Myocyte (in vitro differentiated cells): Measurements from ENCODE around the gene DOK1. TPM values are rescaled to one million over a fixed set of nuclear protein-coding genes. Genes with fewer than 3 reads are reported as not detected.
A peak's percentile ranks its signal among the peaks of the same experiment; 100 is the strongest.

Experiments
- DNase-seq: peaks from one replicate; pipeline ENCODE4 v3.0.0-alpha.2; 2012; ENCODE audit warnings: low read depth
- polyA plus RNA-seq: library from polyadenylated mRNA; unstranded; fragments of >200 nt; gene quantifications from one replicate; pipeline ENCODE4 v1.2.1, GENCODE V29; 2012; ENCODE audit warnings: missing spikeins
- total RNA-seq: library from RNA; depleted of rRNA; stranded (reverse); fragments of >200 nt; gene quantifications from 2 replicates; pipeline ENCODE4 v1.2.3, GENCODE V29; 2014

The DOK1 gene
- 9.5 and 10.5 TPM in 2 replicates for total RNA-seq
- 25.2 TPM for polyA plus RNA-seq

- DNase-seq: peak; percentile 88
Measured at GRCh38 chr2:74553892-74554819, at the start of gene DOK1, which contains the start of gene LOXL3. Gene DOK1, plus strand, starts transcription at chr2:74554720. Its CDS starts 35 bp downstream, at chr2:74554755. Gene LOXL3, minus strand, starts transcription at chr2:74553942. Its CDS starts 1,308 bp downstream, at chr2:74552634.

DNA sequence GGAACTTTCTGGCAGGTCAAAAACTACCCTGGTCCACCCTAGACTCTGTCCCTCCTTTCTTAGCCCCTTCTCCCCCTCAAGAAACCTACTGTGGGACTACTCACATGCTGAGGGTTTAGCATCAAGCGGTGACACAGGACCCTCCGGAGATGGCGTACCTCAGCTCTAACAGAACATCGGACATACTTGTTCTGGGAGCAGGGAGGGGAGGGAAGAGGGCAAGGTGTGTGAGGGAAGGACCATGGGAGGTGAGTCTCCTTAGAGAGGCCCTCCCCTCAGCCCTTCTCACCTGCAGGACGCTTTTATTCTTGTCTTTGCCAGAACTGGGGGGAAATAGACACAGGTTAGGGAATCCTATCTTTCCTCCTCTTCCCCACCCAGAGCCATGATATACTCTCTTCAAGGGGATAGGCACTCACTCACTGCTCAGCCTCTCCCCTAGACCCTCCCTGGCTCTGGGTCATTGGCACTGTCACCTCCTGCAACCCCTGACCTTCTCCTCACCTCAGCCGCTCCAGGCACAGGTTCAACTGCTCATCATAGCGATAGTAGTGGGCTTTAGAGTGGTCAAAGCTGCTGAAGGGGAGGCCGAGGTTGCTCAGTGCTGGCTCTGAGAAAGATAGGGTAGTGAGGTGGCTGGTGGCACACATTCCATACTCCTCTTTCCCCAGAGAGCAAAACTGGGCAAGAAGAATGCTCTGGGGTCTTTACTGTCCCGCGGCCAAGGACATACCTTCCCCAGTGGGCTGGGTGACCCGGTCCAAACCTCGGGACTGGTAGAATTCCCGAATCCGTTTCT lies 48.9 kb upstream of the DOK1 start:
- DNase-seq: no peak

DNA sequence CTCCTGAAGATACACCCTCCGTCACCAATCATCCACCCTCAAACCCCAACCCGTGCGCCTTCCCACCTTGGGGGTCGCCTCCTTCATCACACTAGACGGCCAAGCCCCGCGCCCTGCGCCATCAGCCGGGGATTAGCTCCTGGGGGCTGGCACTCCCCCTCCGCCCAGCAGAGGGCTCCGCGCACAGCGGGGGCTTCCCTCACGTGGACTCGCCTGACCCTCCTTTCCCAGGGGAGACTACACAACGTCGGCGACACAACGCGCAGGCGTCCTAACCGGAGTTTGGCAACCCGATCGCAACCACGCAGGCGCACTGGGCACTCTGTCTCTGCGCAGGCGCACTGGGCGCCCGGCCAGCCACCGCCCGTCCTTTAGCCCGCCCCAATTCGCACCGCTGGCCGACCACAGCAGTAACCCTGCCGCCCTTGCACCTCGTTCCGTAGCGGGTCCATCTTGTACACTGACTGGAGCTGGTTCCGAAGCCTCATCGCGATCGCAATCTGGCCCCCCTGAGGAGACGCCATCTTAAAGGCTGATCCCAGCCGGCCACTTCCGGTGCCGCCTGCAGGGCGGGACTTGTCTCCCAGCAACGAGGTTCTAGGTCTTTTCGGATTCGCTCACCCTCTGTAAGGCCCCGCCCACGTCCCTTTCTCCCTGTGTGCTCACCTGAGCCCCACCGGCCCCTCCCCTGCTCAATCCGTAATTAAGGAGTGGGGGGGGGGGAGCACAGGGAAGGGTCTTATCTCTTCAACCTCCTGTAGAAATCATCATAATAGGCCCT lies 47.2 kb upstream of the DOK1 start, which contains the start of gene PCGF1:
TSS of gene PCGF1 (minus strand) at position 551 of the 781 bp plus-strand sequence. CDS start at position 524, 27 bp downstream.
- peak; percentile 99 for DNase-seq

DNA sequence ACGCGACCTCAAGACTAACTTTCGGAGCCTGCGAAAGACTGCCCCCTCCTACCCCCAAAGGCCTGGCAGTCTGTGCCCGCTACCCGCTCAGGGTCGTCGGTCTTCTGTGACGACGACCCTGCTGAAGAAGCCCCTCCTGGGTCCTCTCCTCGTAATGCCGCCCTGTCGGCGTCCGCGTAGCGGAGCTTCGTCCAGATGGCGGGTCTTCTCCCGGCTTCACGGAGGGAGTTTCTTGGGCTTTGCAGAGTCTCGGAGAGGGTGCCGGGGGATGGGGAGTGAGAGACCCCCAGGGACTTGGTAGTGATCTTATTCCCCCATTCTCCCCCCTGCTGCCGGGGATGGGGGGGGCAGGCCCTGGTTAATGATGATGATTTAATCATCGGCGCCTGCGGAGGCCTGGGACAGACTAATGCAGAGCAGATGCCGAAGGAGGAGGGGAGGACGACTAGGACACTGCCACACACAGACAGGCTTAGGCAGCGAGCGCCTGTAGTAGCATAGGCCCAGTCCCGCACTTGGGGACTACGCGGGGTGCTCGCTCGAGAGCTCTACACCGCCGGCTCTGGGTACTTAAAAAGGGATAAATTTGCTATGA lies 46.5 kb upstream of the DOK1 start:
- no peak for DNase-seq

- DNase-seq: no peak
Measured at GRCh38 chr2:74510272-74510671, 44.2 kb upstream of the DOK1 start.

GRCh38 chr2:74511104-74511989 lies 43.2 kb upstream of the DOK1 start:
- DNase-seq: peak; percentile 43

DNA sequence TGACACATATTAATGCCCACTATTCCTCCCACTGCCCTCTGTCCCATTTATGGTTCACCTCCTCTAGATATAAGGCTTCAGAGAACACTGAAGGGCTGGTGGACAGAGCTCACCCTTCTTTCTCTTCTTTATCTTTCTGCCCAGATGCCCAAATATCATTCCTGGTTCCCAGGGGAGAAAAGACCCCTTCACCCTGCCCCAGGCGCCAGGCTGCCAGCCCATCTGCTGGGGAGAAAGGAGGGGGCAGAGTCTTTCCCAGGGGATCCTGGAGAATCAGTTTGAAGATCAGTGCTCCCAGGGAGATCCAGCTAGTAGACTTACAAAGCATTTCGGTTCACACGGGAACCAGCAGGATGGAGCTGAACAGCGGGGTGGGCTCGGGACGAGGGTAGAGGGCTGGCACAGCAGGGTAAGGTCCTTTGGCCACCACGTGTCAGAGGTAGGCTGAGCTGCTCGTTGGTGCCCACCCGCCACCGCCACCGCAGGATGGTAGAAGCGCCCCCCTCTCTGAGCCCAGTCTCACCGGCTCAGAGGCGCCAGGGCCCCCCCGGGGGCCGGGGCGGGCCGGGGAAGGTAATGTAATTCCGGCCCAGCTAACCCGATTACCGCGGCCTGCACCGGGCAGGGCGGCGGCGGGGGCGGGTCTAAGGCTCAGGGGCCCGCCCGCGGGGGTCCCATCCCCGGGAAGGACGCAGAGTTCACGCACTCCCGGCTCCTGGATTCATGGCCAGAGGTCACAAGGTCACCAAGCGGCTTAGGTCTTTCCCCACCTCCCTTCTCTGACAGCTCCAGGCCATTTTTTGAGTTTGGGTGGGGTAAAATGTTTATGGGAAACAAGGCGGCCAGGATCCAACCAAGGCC lies 41.5 kb upstream of the DOK1 start:
- DNase-seq: no peak

DNA sequence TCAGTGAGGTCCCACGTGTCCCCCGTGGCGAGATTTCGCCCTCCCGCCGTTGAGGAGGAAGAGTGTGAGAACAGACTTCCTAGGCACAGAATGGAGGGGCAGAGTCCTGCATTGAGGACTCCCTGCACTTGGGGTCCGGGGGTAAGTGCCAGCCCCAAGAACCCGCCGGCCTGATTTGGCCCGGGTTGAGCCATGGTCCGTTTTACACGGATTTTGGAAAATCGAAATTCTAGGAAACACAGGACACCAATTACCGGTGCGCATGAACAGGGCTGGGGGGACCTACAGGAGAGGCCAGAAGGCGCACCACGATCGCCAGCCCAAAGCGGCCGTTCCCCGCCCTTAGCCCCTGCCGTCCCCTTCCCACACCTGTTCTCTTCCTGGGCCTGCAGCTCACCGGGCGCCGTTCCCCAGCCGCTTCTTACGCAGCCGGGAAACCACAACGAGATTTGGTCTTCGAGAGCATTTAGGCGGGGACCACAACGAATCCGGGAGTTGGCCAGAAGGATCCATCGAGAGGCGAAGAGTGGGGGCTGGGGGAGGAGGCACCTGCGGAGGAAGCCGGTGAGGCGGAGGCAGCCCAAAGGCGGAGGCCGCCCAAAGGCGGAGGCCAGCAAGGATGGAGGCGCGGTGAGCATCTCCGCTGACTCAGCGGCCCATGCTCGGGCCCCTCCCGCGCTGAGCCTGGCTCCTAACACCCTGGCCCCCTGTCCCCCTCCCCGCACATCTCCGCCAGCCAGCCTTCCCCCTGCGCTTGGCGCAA lies 40.7 kb upstream of the DOK1 start:
- DNase-seq: no peak

GRCh38 chr2:74514368-74515270 lies 39.9 kb upstream of the DOK1 start, which contains the start of gene TLX2:
Gene TLX2, plus strand, starts transcription at chr2:74514450. Its CDS starts 357 bp downstream, at chr2:74514807.
- no peak for DNase-seq

- no peak for DNase-seq
Measured at GRCh38 chr2:74515271-74515980, 39.1 kb upstream of the DOK1 start.

- no peak for DNase-seq
Measured at GRCh38 chr2:74515981-74516633, 38.4 kb upstream of the DOK1 start.

- DNase-seq: no peak
Measured at GRCh38 chr2:74516650-74517049, 37.9 kb upstream of the DOK1 start.

DNA sequence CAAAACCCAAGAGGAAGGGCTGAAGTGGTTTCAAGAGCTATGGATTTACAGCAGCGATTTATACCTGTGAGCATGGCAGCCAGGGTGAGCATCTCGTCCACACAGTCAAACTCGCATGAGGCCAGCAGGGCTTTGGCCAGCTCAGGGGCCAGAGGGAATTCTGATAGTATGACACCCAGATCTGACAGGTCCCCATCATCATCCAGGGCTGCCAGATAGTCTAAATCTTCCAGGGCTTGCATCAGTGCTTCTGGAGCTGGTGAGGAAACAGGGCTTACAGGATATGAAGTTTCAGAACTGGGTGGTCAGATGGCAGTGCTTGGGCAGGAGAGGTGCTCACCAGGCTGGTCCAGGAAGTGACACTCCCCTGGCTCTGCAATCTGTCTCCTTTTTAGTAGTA lies 32.0 kb upstream of the DOK1 start:
- DNase-seq: no peak

- DNase-seq: no peak
Measured at GRCh38 chr2:74524005-74524404, 30.5 kb upstream of the DOK1 start.

GRCh38 chr2:74524955-74525716 lies 29.4 kb upstream of the DOK1 start:
- no peak for DNase-seq
